Measurements from ENCODE around the gene NPAS3.

NPAS3 gene

DNA sequence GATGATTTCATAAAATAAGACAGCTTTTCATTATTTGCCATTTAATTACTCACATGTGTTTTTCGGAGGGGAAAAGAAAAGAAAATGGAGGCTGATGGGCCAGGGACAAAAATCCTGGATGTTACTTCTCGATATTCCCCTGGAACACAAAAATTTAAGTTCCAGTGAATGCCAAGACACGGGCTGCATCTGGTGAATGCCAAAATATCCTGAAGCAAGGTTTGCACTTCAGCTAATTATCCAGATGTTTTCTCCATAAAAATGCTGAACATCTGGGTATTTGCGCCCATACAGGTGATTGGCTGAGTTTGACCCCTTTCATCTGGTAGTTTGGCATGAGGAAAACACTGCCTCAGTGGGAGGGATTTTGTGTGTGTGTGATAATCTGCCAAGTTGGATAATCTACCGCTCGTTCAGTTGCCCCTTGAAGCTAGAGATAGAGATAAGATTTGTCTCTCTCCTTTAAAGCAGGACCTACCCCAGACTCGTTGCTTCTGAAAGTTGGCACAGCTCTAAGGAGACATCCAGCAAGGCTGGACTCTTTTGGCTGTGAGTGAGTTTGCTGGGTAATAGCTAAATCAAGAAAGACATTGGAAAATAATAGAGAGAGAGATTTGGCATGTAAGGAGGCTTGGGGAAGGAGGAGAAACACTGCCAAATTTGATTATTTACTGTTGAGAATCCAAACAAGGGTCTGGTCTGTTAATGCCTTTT is 622.2 kb downstream of the NPAS3 start:
- no peaks in the 10 kb centered on the region for H3K79me2 ChIP-seq (ENCODE audit: control insufficient read depth, insufficient read depth, low read length, poor library complexity)
- DNase-seq: no peak
- WGBS (ENCODE audit: extremely low coverage, insufficient coverage, insufficient read length): no CpG with 5 or more reads among the region's 7 CpGs

DNA sequence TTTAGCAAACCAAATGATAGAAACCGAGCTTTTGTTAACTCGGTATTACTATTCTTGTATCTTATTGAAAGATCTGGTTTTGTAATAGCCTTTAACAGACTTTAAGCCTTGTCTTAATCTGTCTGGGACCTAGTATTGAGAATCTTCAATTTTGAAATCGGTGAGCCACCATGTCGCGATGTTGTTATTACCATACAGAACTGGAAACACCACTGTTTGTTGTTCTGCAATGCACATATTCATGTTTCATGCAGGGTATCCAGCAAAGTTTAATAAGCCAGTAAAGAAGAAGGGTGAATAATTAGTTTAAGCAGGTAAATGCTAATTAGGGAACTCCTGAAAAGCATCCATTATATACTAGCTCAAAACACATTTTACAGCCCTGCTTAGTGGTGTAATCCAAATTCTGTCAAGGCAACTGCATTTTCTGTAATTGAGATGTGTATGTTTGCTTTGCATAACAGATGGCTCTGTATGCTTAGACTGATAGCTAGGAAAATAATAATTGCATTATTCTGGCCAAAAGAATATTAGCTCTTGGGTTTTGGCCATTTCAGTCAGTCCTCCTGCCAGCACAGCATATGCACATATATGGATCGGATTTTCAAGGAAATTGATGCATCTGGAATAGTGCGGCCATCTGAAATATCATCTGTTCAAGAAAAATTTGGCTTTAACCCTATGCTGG is 623.0 kb downstream of the NPAS3 start:
- Histone ChIP-seq H3K4me3 (ENCODE audit: low read depth, low read length) (no peak overlapping the region), H2AK5ac (ENCODE audit: low read length) (no peak overlapping the region), H2BK12ac (ENCODE audit: low read length) (no peak overlapping the region), H3K79me1 (ENCODE audit: low read length) (no peaks in the 10 kb centered on the region), H3K27ac (ENCODE audit: low read depth, low read length) (no peak overlapping the region), H2BK120ac (ENCODE audit: insufficient read depth, low read length, poor library complexity) (no peak overlapping the region), H3K23ac (ENCODE audit: low read length) (no peak overlapping the region), H3K18ac (ENCODE audit: low read length) (no peak overlapping the region), H3K36me3 (ENCODE audit: control insufficient read depth in 1 of 2, insufficient read depth in 2 of 2, low read length in 2 of 2) (no peaks in the 10 kb centered on the region), H3K9me3 (ENCODE audit: insufficient read depth, low read depth, low read length) (no peaks in the 10 kb centered on the region), H4K12ac (ENCODE audit: low read depth, low read length) (no peak overlapping the region), H3K4ac (ENCODE audit: low read depth, low read length) (no peak overlapping the region), H3K9ac (ENCODE audit: low read length) (no peak overlapping the region), H4K91ac (ENCODE audit: low read depth, low read length) (no peak overlapping the region), H3K4me1 (ENCODE audit: control insufficient read depth in 1 of 2, insufficient read depth in 2 of 2, low read length in 2 of 2) (no peaks in the 10 kb centered on the region), H4K8ac (ENCODE audit: low read depth, low read length) (no peak overlapping the region), H3K14ac (ENCODE audit: low read length) (no peak overlapping the region), H3K4me2 (ENCODE audit: low read length) (no peak overlapping the region), H3K27me3 (ENCODE audit: insufficient read depth, low read length) (no peaks in the 10 kb centered on the region), H2AFZ (ENCODE audit: insufficient read depth, low read length, poor library complexity) (no peak overlapping the region), H2BK5ac (ENCODE audit: low read depth, low read length, poor library complexity) (no peak overlapping the region), H3K79me2 (ENCODE audit: control insufficient read depth, insufficient read depth, low read length, poor library complexity) (no peaks in the 10 kb centered on the region)
- no CpG with 5 or more reads among the region's 7 CpGs for WGBS (ENCODE audit: extremely low coverage, insufficient coverage, insufficient read length)
- no peak for DNase-seq

More for the DNA sequence above, 622.2 kb downstream of the NPAS3 start:
- no peak overlapping the region for H2AK5ac ChIP-seq (ENCODE audit: low read length)
- H3K4me2 ChIP-seq (ENCODE audit: low read length): no peak overlapping the region
- H3K79me1 ChIP-seq (ENCODE audit: low read length): no peaks in the 10 kb centered on the region
- H3K9me3 ChIP-seq (ENCODE audit: insufficient read depth, low read depth, low read length): no peaks in the 10 kb centered on the region
- H3K27me3 ChIP-seq (ENCODE audit: insufficient read depth, low read length): no peaks in the 10 kb centered on the region
- no peaks in the 10 kb centered on the region for H3K4me1 ChIP-seq (ENCODE audit: control insufficient read depth in 1 of 2, insufficient read depth in 2 of 2, low read length in 2 of 2)
- H3K18ac ChIP-seq (ENCODE audit: low read length): no peak overlapping the region
- no peaks in the 10 kb centered on the region for H3K36me3 ChIP-seq (ENCODE audit: control insufficient read depth in 1 of 2, insufficient read depth in 2 of 2, low read length in 2 of 2)
- H3K27ac ChIP-seq (ENCODE audit: low read depth, low read length): no peak overlapping the region
- no peak overlapping the region for H2AFZ ChIP-seq (ENCODE audit: insufficient read depth, low read length, poor library complexity)
- no peak overlapping the region for H2BK120ac ChIP-seq (ENCODE audit: insufficient read depth, low read length, poor library complexity)
- no peak overlapping the region for H3K4me3 ChIP-seq (ENCODE audit: low read depth, low read length)
- no peak overlapping the region for H2BK5ac ChIP-seq (ENCODE audit: low read depth, low read length, poor library complexity)
- no peak overlapping the region for H4K12ac ChIP-seq (ENCODE audit: low read depth, low read length)
- H3K9ac ChIP-seq (ENCODE audit: low read length): no peak overlapping the region
- no peak overlapping the region for H3K23ac ChIP-seq (ENCODE audit: low read length)
- H3K4ac ChIP-seq (ENCODE audit: low read depth, low read length): no peak overlapping the region
- H2BK12ac ChIP-seq (ENCODE audit: low read length): no peak overlapping the region
- no peak overlapping the region for H4K91ac ChIP-seq (ENCODE audit: low read depth, low read length)
- H4K8ac ChIP-seq (ENCODE audit: low read depth, low read length): no peak overlapping the region
- H3K14ac ChIP-seq (ENCODE audit: low read length): no peak overlapping the region

DNA sequence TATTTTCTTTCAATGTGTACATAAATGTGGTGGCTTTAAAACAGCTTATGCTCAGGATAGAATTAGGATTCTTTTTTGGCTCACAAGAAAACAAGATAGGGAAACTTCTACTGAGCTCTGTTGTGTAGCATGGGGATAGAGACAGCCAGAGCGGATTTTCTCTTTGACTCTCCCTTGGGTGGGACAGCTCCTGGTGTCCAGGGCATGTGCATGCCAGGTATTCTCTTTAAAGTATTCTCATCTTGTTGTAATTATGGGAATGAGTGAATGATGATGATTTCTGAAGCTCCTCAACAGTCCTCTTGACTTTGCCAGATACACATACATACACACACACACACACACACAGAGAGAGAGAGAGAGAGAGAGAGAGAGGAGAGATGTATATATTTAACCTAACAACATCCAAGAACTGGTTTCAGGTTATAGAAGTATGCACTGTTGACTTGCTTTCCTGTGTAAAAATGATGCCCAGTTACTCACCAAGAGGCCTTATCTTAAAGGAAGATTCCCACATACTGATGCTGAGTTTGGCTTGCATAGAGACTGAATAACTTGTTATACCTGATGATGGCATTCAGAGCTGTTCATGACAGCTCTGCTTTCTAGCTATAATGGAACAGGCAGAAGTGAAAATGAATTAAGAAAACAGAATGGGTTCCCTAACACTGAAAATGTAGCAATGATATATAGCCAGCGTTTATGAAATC is 624.7 kb downstream of the NPAS3 start:
- Histone ChIP-seq H3K4me1 (ENCODE audit: control insufficient read depth in 1 of 2, insufficient read depth in 2 of 2, low read length in 2 of 2) (no peaks in the 10 kb centered on the region), H3K18ac (ENCODE audit: low read length) (no peak overlapping the region), H3K79me1 (ENCODE audit: low read length) (no peaks in the 10 kb centered on the region), H3K36me3 (ENCODE audit: control insufficient read depth in 1 of 2, insufficient read depth in 2 of 2, low read length in 2 of 2) (no peaks in the 10 kb centered on the region), H3K4me3 (ENCODE audit: low read depth, low read length) (no peak overlapping the region), H2BK12ac (ENCODE audit: low read length) (no peak overlapping the region), H3K9ac (ENCODE audit: low read length) (no peak overlapping the region), H3K14ac (ENCODE audit: low read length) (no peak overlapping the region), H2AFZ (ENCODE audit: insufficient read depth, low read length, poor library complexity) (no peak overlapping the region), H2AK5ac (ENCODE audit: low read length) (no peak overlapping the region), H3K79me2 (ENCODE audit: control insufficient read depth, insufficient read depth, low read length, poor library complexity) (no peaks in the 10 kb centered on the region), H3K4ac (ENCODE audit: low read depth, low read length) (no peak overlapping the region), H4K12ac (ENCODE audit: low read depth, low read length) (no peak overlapping the region), H3K27me3 (ENCODE audit: insufficient read depth, low read length) (no peaks in the 10 kb centered on the region), H2BK5ac (ENCODE audit: low read depth, low read length, poor library complexity) (no peak overlapping the region), H3K9me3 (ENCODE audit: insufficient read depth, low read depth, low read length) (no peaks in the 10 kb centered on the region), H3K23ac (ENCODE audit: low read length) (no peak overlapping the region), H3K4me2 (ENCODE audit: low read length) (no peak overlapping the region), H2BK120ac (ENCODE audit: insufficient read depth, low read length, poor library complexity) (no peak overlapping the region), H4K91ac (ENCODE audit: low read depth, low read length) (no peak overlapping the region), H3K27ac (ENCODE audit: low read depth, low read length) (no peak overlapping the region), H4K8ac (ENCODE audit: low read depth, low read length) (no peak overlapping the region)
- peak in 1 of 2 donors; percentile 54 for DNase-seq
- no CpG with 5 or more reads among the region's 2 CpGs for whole genome bisulfite sequencing (ENCODE audit: extremely low coverage, insufficient coverage, insufficient read length)

DNA sequence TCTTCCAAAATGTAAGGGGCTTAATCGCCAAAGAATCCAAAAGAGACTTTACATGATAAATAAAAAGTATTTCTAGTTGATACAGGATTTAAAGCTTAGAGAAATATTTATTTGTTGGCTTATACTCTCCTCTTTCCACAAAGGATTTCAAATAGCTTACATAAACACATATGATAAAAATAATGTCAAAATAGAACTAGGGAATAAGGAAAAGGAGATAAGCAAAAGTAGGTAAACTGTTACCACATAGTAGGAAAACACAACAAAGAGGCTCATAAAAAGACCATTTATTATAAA is 625.2 kb downstream of the NPAS3 start:
- no peak overlapping the region for H3K14ac ChIP-seq (ENCODE audit: low read length)
- no peak overlapping the region for H4K8ac ChIP-seq (ENCODE audit: low read depth, low read length)
- no peak overlapping the region for H4K91ac ChIP-seq (ENCODE audit: low read depth, low read length)
- no peak overlapping the region for H3K4me3 ChIP-seq (ENCODE audit: low read depth, low read length)
- H3K9me3 ChIP-seq (ENCODE audit: insufficient read depth, low read depth, low read length): no peaks in the 10 kb centered on the region
- no peak overlapping the region for H2BK12ac ChIP-seq (ENCODE audit: low read length)
- no peak overlapping the region for H3K27ac ChIP-seq (ENCODE audit: low read depth, low read length)
- no peak overlapping the region for H2AFZ ChIP-seq (ENCODE audit: insufficient read depth, low read length, poor library complexity)
- no peak overlapping the region for H2BK120ac ChIP-seq (ENCODE audit: insufficient read depth, low read length, poor library complexity)
- no peak overlapping the region for H3K4ac ChIP-seq (ENCODE audit: low read depth, low read length)
- no peak overlapping the region for H3K9ac ChIP-seq (ENCODE audit: low read length)
- no peaks in the 10 kb centered on the region for H3K27me3 ChIP-seq (ENCODE audit: insufficient read depth, low read length)
- H4K12ac ChIP-seq (ENCODE audit: low read depth, low read length): no peak overlapping the region
- no CpG with 5 or more reads among the region's 1 CpG for WGBS (ENCODE audit: extremely low coverage, insufficient coverage, insufficient read length)
- no peaks in the 10 kb centered on the region for H3K79me2 ChIP-seq (ENCODE audit: control insufficient read depth, insufficient read depth, low read length, poor library complexity)
- H3K36me3 ChIP-seq (ENCODE audit: control insufficient read depth in 1 of 2, insufficient read depth in 2 of 2, low read length in 2 of 2): no peaks in the 10 kb centered on the region
- H3K79me1 ChIP-seq (ENCODE audit: low read length): no peaks in the 10 kb centered on the region
- H2AK5ac ChIP-seq (ENCODE audit: low read length): no peak overlapping the region
- DNase-seq: no peak
- H3K18ac ChIP-seq (ENCODE audit: low read length): no peak overlapping the region
- no peak overlapping the region for H3K23ac ChIP-seq (ENCODE audit: low read length)
- H3K4me1 ChIP-seq (ENCODE audit: control insufficient read depth in 1 of 2, insufficient read depth in 2 of 2, low read length in 2 of 2): no peaks in the 10 kb centered on the region
- H3K4me2 ChIP-seq (ENCODE audit: low read length): no peak overlapping the region
- H2BK5ac ChIP-seq (ENCODE audit: low read depth, low read length, poor library complexity): no peak overlapping the region

Data from trophoblast cell (in vitro differentiated cells and primary cell).